Nucleus accumbens (tissue), 56 donors: ENCODE measurements around the gene BCL6.

Source experiments
- DNase-seq, 56 donors: peaks; one replicate each; lab custom pipeline; 2025; lab: John Stamatoyannopoulos, UW

Gene BCL6

DNA sequence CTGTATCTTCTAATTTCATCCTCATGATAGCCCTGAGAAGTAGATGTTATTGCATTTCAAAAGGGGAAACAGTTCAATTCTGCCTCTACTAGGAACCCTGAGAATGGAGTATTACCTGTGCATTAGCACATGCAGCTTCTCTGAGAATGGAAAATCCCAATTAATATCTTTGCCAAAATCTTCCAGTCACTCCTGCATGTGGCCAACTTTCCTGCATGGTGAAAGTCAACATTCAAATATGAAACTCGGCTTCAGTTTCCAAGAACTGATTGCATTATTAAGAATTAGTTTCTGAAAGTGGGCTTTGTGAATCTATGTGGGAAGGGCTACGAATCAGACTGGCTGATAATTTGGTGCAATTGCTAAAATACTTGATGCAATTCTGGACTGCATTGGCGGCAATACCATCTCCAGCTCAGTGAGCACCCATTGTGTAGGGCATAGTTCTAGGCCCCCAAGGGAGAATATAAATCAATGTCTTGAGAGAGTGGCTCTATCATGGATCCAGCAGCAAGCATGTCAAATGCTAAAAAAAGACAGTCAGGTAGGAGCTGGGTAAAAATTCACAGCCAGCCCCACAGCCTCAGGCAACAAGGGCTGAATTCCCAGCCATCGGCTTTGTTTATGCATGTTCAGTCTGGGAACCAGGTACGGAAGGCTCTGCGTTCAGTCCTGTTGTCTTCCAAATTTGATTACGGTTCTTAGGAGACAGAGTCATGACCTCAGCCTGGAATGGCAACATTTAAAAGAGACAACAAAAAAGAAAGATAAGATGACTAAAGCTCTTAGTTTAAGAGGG lies 18.8 kb upstream of the BCL6 start:
- no peak for DNase-seq

DNA sequence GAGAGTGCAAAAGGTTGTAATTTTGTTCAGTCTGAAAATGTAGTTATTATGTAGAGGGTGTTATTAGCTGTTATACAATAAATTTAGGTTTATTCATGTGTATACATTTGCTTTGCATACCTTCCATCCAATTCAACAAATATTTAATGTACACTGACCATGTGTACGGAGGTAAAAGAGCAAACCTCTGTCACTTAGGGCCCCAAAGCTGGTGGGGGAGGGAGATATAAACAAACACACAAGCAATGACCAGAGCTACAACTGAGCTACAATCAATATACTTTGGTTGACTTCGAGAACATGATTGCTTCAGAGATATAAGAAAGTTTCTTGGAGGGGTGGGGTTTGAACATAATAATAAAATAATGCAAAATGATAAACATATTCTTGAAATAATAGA lies 17.5 kb upstream of the BCL6 start:
- no peak for DNase-seq

DNA sequence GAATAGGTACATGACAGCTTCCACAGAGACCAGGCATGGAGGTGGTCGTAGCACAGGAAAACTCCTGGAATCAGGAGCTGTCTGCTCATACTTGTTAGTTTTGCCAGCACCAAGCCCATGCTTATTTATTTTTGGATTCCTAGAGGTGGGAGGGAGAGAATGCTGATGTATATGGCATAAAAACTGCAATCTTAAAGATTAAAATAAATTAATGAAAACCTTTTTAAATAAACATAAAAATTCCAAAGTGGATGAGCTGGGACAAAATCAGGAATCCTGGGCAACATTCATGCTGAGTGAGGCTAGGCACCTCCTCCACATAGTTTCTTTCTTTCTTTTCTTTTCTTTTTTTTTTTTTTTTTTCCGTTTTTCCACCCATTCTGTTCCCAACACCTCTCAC lies 14.3 kb upstream of the BCL6 start:
- no peak for DNase-seq

DNA sequence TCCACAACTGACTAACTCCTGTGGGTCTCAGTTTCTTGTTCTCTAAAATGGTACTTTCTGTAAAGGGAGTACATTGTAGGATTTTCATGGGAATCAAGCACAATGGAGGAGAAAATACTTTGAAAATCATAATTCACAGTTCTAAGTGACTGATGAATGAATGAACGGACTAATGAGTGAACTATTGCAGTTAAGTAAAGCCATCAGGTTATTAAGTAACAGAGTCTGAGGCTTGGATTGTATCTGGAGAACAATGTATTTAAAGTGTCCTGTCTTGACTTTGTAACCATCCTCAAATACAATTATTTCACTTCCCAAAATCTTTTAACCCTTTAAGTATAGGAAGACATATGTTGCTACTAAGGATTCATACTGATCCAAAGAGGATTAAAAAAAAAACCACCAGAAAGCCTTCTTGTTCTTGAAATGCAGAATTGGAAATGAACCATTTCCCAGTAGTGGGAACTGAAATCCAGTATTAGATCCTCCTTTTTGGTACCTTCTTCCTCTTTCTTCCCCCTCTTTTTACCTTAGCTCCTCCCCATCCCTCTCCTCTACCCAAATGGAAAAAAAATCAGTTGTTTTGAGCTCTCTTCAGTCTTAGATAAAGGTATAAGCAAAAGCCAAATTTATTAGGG lies 13.2 kb upstream of the BCL6 start:
- no peak for DNase-seq

DNA sequence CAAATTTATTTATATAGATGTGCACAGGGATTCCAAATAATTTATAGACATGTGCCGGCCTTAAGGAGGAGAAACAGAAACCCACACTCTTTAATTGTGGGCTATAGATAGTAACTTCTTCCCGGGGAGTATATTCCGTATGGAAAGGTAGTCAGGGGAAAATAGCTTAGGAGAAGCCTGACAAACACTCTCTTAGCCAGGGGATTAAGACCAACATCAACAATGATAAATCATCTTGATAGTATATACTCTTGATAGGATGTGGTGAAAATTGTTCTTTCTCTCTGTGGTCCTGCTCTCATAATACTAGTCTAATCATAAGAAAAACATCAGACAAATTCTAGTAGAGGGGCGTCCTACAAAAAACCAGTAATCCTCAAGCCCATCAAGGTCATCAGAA lies 8.2 kb upstream of the BCL6 start:
- DNase-seq, result no peak

DNA sequence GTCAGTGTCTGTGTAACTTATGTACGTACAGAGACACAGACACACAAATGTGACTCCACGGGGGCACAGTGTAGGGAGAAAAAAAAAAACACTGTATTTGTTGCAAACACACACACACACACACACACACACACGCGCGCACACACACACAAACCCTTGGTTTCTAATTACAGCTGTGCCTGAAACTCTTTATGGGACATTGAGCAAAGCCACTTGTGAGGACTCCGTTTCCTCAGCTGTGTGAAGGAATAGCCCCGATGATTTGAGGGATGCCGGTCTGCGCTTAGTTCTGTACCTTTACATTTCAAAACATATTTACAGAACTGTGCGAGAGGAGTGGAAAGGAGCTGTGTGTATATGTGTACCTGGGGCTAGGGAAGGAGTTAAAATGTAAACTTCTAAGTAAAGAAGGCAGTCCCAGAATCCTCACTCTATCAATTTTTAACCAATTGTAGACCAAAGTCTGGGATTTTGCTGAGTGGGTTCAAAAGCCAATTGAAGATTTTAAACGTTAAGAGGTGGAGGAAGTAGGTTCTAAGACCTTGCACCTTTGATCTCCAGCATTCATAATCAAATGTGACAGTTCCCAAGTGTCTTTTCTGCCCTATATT lies 5.3 kb upstream of the BCL6 start:
- DNase-seq, result no peak

DNA sequence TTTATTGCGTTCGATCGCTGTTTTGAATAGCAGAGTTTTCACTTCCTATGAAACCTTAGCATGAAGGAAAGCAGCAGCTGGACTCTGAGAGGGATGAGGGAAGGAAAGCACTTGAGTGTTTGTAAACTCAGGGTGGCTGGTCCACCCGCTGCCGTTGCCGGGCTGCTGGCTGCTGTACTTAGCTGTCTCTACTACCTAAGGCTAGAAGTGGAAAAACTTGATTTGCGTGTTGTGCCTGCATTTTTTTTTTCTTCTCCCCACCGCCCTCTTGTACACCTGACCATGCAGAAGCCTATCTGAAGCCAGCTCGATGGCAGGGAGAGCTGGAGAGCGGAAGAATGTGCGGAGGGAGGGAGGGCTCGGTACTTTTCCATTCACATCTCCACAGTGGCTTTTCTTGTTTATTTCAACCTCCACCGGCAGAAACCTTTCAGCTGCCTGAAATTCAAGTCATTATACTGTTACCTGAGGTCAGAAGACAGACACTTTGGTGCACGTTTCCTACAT lies 4.8 kb upstream of the BCL6 start:
- DNase-seq, result peak in 5 of 56 donors; percentile 8 to 31 (median 13)

DNA sequence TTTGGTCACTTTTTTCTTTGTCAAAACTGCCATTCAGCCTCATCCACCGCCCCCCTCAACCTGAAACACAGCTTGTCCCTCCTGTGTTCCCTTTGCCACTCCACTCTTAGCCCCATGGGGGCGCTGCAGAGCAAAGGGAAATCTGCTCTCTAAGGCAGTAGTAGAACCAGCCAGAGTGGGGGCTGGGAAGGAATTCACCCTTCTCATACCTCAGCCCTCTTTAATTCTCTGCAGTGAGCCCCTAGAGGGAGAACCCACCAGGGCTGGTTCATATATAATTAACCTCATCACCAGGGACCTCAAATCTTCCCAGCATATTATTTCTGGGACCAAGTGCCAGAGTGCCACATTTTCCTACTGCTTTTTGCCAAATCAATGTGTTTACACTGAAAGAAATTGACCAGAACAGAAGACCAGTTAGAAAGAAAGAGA lies 2.8 kb upstream of the BCL6 start:
- DNase-seq, result peak; percentile 13 to 97 (median 79)

DNA sequence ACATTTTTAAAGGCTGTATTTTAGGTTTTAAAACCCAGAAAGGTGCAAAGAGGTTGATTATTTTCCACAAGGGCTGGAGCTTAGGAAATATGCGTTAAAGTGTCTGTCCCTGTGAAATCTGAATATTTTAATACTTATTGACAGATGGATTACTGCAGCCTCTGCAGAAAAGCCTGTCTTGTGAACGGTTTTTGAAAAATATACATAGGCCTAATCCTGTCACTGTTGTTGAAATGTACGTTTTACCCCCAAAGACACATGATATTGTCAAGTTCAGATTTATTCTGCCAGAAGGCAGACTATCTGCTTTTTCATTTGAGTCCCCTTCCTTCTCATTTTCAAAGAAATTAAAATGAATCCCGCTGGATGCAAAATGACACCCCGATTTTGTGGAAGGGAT lies 2.2 kb upstream of the BCL6 start:
- no peak for DNase-seq

DNA sequence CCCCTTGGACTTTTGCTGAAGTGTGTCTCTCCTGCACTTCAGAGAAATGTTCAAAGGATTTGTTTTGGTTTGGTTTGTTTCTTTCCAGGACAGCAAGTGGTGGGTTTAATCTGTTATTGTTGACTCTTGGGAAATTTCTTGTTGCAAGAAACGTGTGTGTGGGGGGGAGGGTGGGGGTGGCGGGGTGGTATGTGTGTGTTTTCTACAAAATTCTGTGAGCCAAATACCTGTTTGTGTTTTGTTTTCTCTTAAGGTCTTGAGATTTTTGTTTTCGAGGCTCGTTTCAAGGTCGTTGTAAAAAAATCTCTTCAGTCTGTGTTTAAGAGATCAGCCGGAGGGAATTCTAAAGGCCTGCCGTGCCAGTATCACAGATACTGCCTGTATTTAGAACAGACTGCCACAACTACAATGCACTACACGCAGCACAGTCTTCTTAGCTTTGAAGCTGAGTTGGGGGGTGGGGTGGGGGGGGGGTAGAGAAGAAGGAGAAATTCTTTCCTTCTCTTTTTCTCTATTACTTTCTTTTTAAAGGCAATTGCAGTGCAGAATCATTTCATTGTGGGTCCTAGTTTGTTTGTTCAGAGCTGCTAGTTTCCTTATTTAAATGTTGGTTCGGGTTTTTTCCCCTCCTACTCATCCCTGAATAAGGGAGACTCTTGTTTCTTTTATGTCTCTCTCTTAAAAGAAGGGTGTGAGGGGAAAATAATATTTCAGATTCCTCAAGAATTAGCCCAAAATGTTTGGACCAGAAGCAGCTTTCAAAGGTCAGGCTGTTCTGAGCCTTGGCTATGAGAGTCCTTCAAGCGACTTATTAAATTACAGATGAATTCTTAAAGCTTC lies 1.4 kb upstream of the BCL6 start:
- peak in 21 of 56 donors; percentile 6 to 54 (median 21) for DNase-seq

DNA sequence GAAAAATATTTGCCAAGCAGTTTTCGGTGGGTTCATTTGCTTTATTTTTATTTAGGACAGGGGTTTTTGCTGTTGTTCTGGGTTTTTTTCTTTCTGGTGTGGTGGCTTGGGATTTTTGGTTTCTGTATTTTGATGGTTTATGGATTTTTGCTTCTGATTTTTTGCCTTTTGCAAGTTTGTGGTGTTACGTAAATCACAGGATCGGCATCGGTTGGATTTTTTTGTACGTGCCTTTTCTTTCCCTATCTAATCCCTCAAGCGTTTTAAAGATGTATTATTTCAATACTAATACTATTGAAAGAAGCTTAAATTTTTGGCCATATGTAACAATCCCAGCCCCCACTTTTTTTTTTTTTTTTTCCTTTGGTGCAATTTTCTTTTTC lies 782 bp upstream of the BCL6 start:
- peak in 1 of 56 donors; percentile 65 for DNase-seq

DNA sequence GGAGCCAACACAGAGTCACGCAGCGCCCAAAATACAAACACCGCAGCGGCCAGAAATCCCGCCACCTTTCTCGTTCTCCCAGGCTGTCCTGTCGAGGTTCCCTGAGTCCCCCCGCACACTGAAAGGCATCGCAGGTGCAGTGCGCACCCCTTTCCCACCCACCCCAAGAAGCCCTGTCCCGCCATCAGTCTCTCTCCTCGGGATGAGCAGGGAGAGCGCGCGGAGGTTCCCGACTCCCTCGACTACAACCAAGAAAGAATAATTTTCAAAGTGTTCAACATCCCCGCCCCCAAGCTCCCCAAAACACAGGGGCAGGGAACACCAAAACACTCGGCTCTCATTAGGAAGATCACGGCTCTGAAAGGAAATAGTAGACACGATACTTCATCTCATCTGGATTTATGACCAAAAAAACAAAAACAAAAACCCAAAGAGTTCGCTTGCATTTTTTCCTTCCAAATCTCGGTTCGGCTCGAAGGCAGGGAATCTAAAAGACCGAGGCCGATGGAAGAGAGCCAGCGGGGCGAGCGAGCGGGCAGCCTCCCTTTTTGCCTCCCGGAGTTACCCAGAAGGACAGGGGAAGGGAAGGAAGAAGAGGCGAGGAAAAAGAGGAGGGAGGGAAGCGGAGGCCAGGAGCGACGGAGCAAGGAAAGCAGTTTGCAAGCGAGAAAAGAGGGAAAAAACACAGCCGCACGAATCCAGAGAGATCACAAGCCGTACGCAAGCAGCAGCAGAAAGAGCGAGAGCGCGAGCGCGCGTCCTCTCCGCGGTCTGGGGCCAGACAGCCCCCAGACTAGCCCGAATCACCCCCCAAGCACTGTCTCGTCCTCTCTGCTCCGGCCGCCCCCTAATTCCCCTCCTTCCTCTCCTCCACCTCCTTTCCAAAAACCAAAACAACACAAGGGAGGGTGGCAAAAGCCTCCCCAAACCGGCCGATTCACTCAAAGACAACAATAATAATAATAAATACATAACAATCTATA lies 808 bp downstream of the BCL6 start:
- peak in 43 of 56 donors; percentile 19 to 79 (median 50) for DNase-seq

DNA sequence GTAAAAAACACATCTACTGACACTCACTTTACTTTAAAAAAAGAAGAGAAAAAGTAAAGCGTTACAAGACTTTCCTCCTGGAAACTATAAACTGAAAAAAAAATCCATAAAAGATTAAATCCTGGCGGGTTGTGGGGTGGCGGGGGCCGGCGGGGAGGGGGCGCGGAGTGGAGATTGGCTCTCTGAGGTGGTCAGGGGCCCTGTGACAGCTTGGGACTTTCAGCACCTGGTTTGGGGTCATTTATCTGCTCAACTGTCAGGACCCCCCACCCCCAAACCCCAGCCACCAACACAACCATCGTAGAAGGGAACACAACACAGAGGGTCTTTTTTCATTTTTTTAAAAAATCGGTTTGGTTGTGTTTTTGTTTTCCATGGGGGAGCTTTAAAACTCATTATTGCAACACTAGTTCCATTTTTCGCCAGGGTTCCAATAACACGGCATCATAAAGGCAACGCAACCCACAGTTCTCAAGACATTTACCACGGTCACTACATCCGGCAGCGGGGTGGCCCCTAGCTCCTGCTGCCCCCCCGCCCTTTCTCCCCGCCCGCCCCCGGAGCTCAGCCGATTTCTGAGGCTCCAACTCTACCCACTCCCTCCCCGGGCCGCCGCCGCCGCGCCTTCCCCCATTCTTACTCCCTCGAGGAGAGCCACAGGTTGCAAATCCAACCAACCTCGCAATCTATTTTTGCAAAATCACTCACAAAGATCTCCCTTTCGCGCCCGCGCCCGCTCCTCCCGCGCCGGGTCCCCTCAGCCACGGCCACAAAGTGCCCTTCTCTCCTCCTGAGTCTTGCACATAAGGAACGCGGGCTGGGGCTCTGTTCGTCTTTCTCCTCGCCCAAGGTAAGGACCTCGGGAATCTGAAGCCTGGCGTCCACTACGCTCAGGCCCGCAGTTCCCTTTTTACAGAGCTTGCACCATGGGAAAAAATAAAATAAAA lies 1.8 kb downstream of the BCL6 start:
- DNase-seq, result peak in 38 of 56 donors; percentile 14 to 64 (median 44)

DNA sequence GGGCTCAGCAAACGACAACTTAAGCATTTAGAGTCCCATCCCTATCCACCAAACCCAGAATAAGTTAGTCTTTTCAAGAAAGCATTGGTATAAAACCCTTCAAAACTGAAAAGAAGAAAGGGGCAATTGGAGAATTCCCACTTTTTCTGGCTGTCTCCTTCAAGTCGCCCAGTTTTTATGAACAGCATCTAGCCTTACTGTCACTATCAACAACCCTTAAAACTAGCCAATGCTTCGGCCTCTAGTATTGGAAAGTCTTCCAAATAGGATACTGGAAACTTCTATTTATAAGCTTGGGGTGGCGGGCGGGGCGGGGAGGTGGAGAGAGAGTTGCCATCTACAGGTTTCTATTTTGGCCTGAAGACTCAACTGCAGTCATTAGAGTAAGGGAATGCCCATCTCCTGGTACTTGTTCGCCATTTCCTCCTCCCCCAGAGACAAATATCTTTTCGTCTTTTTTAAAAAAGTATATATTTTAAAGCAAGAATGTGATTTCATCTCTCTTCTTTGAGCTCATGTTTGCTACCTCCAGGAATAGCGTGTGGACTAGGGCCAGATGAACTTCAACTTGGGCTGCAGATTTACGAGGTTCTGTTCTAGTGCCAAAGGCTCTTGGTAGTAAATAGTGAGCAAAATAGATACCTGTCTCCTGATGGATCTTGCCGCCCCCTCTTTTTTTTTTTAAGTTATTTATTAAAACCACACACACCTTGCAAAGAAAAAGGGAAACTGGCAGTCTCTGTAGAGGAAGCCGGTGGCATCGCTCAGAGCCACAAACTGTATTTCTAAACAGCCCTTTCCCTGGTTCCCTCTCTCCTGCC lies 2.7 kb downstream of the BCL6 start:
- peak in 2 of 56 donors; percentile 8 to 54 for DNase-seq

DNA sequence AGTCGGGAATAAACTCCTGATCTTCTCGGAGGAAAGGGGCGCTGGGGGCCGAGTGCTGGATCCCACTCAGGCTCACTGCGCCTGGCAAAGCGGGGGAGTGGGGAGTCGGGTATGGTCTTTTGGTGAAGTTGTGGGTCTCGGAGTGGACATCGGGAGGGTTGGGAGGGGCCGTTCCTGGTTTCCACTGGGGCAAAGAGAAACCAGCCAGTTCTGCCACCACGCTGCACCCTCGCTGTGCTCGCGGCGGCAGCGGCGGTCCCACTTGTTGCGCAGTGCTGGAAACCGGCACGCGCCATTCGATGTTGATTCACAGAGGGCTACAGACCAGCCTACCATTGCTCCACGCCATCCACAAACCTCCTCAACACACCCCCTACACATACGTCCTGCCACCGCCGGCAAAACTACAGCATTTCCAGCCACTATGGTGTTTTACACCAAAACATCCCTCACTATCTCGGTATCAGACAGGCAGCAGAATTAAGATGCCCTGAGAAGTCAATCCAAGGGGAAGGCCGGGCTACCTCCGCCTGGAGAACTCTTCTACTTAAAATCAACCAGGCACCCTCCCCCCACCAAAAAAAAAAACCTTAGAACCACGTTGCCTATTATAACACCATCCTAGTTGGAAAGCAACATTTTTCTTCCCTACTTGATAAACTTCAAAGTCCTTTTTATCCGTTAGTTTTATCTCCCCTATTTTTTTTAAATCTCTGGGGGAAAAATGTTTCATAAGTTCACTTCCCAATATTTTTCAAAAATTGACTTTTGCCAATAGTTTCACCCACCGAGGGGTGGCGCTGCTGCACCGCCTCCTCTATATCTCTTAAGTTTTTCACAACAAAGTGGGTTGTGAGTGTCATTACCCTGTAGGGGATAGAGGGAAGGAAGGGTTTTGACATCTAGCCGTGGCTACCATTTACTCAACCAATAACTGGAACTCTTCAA lies 3.6 kb downstream of the BCL6 start:
- DNase-seq, result peak in 41 of 56 donors; percentile 22 to 76 (median 49)
